ENCODE data around the gene NKX1-2. TPM values are rescaled to one million over a fixed set of nuclear protein-coding genes. Genes with fewer than 3 reads are reported as not detected.

The NKX1-2 gene
- total RNA-seq: not detected

GRCh38 chr10:124450012-124450782 is at the start of gene NKX1-2:
NKX1-2 (minus strand) TSS chr10:124450035; CDS start chr10:124449943, 92 bp downstream.
- WGBS, 2 donors (ENCODE audit: low coverage in 1 of 2): 3% methylated on average over 27 of the region's 57 CpGs; no CpG with 5 or more reads in 1 of the 2 donors
- intact Hi-C loops (cut with DNase I; ENCODE audit: low total_unique reads): no loop called here
- peak within 1 kb of the TSS in 2 of 4 donors; percentile 15 to 26 for H3K4me3 ChIP-seq
- in situ Hi-C loops (cut with MboI; ENCODE audit: low pct_ligation_motif_present in 1 of 4, low pct_unique_long_range_greater_than_20kb in 1 of 4, low sequenced_read_pairs in 3 of 4): no loop called here
- no peaks in the 10 kb centered on the region for H3K36me3 ChIP-seq
- H3K9me3 ChIP-seq: no peaks in the 10 kb centered on the region
- H3K4me1 ChIP-seq: peaks cover 11 to 34% (median 24%) of the 10 kb centered on the region in 4 donors
- TF ChIP-seq CTCF (IDR thresholded peaks at IDR 0.05): no peak
- TF ChIP-seq EP300 (IDR thresholded peaks at IDR 0.05; ENCODE audit: low read depth): no peak
- no peak for TF ChIP-seq POLR2AphosphoS5 (IDR thresholded peaks at IDR 0.05)
- no peak for TF ChIP-seq POLR2A (IDR thresholded peaks at IDR 0.05)
- DNase-seq: no peak
- peaks cover 100% of the 10 kb centered on the region for H3K27me3 ChIP-seq
- H3K27ac ChIP-seq: no peak within 1 kb of the TSS

GRCh38 chr10:124498056-124498455 is 48.2 kb upstream of the NKX1-2 start:
- no peak for DNase-seq
- H3K4me3 ChIP-seq: no peak overlapping the region
- TF ChIP-seq POLR2AphosphoS5 (IDR thresholded peaks at IDR 0.05): no peak
- no peak for TF ChIP-seq CTCF (IDR thresholded peaks at IDR 0.05)
- no peak for TF ChIP-seq EP300 (IDR thresholded peaks at IDR 0.05; ENCODE audit: low read depth)
- no peak for TF ChIP-seq POLR2A (IDR thresholded peaks at IDR 0.05)
- WGBS, 2 donors (ENCODE audit: low coverage in 1 of 2): 86 to 90% methylated on average over 4 to 8 of the region's 8 CpGs
- intact Hi-C loops (cut with DNase I; ENCODE audit: low total_unique reads): no loop called here
- H3K4me1 ChIP-seq: peaks cover 0 to 4% (median 0%) of the 10 kb centered on the region in 4 donors
- H3K36me3 ChIP-seq: peaks cover 0 to 7% (median 0%) of the 10 kb centered on the region in 4 donors
- H3K9me3 ChIP-seq: peaks cover 0 to 4% of the 10 kb centered on the region in 2 donors
- in situ Hi-C loops (cut with MboI; ENCODE audit: low pct_ligation_motif_present in 1 of 4, low pct_unique_long_range_greater_than_20kb in 1 of 4, low sequenced_read_pairs in 3 of 4): no loop called here
- H3K27ac ChIP-seq: no peak overlapping the region
- no peaks in the 10 kb centered on the region for H3K27me3 ChIP-seq

GRCh38 chr10:124497196-124497881 is 47.5 kb upstream of the NKX1-2 start:
- 86% methylated on average over 15 of the region's 15 CpGs; no CpG with 5 or more reads in 1 of the 2 donors for WGBS, 2 donors (ENCODE audit: low coverage in 1 of 2)
- DNase-seq: no peak
- Histone ChIP-seq H3K27me3 (no peaks in the 10 kb centered on the region), H3K27ac (no peak overlapping the region), H3K4me1 (peaks cover 0 to 4% (median 0%) of the 10 kb centered on the region in 4 donors), H3K9me3 (peaks cover 0 to 4% of the 10 kb centered on the region in 2 donors), H3K4me3 (no peak overlapping the region), H3K36me3 (peaks cover 0 to 7% (median 0%) of the 10 kb centered on the region in 4 donors)
- in situ Hi-C loops (cut with MboI; ENCODE audit: low pct_ligation_motif_present in 1 of 4, low pct_unique_long_range_greater_than_20kb in 1 of 4, low sequenced_read_pairs in 3 of 4): no loop called here
- intact Hi-C loops (cut with DNase I; ENCODE audit: low total_unique reads): no loop called here
- no peak for TF ChIP-seq POLR2AphosphoS5 (IDR thresholded peaks at IDR 0.05)
- no peak for TF ChIP-seq CTCF (IDR thresholded peaks at IDR 0.05)
- no peak for TF ChIP-seq EP300 (IDR thresholded peaks at IDR 0.05; ENCODE audit: low read depth)
- no peak for TF ChIP-seq POLR2A (IDR thresholded peaks at IDR 0.05)

GRCh38 chr10:124496620-124497019 is 46.8 kb upstream of the NKX1-2 start:
- Histone ChIP-seq H3K36me3 (peaks cover 0 to 7% (median 0%) of the 10 kb centered on the region in 4 donors), H3K4me3 (no peak overlapping the region), H3K27me3 (no peaks in the 10 kb centered on the region), H3K9me3 (peaks cover 0 to 4% of the 10 kb centered on the region in 2 donors), H3K27ac (no peak overlapping the region), H3K4me1 (peaks cover 0 to 4% (median 0%) of the 10 kb centered on the region in 4 donors)
- WGBS, 2 donors (ENCODE audit: low coverage in 1 of 2): 95% methylated on average over 24 of the region's 24 CpGs; no CpG with 5 or more reads in 1 of the 2 donors
- DNase-seq: no peak
- TF ChIP-seq EP300 (IDR thresholded peaks at IDR 0.05; ENCODE audit: low read depth) (no peak), POLR2A (IDR thresholded peaks at IDR 0.05) (no peak), CTCF (IDR thresholded peaks at IDR 0.05) (no peak), POLR2AphosphoS5 (IDR thresholded peaks at IDR 0.05) (no peak)
- in situ Hi-C loops (cut with MboI; ENCODE audit: low pct_ligation_motif_present in 1 of 4, low pct_unique_long_range_greater_than_20kb in 1 of 4, low sequenced_read_pairs in 3 of 4) (no loop called here), intact Hi-C loops (cut with DNase I; ENCODE audit: low total_unique reads) (no loop called here)

All from transverse colon (tissue), 4 donors.